Neural cell (in vitro differentiated cells): ENCODE measurements around the gene THTPA.

Experiments
- EZH2 ChIP-seq: fragments of 200-600, 300-800 bp; shearing (Covaris generic), sonication (generic); IDR thresholded peaks from 2 replicates; pipeline ENCODE4 v1.6.1; 2014; ENCODE audit warnings: antibody characterized with exemption, low read length, borderline replicate concordance, mild to moderate bottlenecking; ENCODE audit not compliant: insufficient read depth, poor library complexity, severe bottlenecking
- TAF1 ChIP-seq: IDR thresholded peaks from 2 replicates; pipeline ENCODE4 v1.6.1; 2012; ENCODE audit warnings: low read depth

DNA sequence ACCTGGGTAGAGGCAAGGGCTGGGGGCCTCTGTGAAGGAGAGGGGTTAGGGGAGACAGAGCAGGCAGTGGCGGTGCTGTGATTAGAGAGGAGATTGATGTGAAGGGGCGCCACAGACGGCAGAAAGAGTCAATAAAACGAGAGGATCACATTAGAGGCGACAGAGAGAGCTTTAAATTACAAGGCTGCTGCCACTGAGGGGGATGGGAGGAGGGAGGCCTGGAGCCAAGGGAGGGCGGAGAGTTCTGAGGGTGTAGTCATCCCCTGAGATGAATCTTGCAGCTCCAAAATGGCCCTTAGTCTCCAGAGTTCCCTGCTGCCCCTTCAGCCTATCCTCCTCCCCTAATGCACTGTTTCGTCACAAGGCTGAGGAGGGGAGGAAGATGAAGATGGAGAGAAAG is 17.3 kb upstream of the THTPA start:
- no peak for TF ChIP-seq TAF1
- no peak for TF ChIP-seq EZH2
